Endothelial cell of umbilical vein (primary cell): ENCODE results near the gene AOC1.

Experiments used
- CTCF ChIP-seq, 2 donors: IDR thresholded peaks; 1 replicate in 1 of 2; 2 replicates in 1 of 2; pipeline ENCODE4 v1.5.1; 2011; ENCODE audit warnings: low read length in 2 of 2, mild to moderate bottlenecking in 2 of 2, moderate library complexity in 2 of 2, control low read depth in 1 of 2, inconsistent platforms in 1 of 2, low read depth in 1 of 2; ENCODE audit not compliant: insufficient read depth in 1 of 2; ENCODE audit errors: extremely low read depth in 1 of 2
- EZH2 ChIP-seq: IDR thresholded peaks from 2 replicates; pipeline ENCODE4 v1.6.1; 2012; ENCODE audit warnings: borderline replicate concordance, low read depth, mild to moderate bottlenecking, moderate library complexity, low read length, inconsistent platforms; ENCODE audit not compliant: severe bottlenecking
- FOS ChIP-seq: IDR thresholded peaks from 2 replicates; pipeline ENCODE4 v1.6.1; 2011; ENCODE audit warnings: mild to moderate bottlenecking, low read length, moderate library complexity, borderline replicate concordance; ENCODE audit not compliant: insufficient read depth
- JUN ChIP-seq: IDR thresholded peaks from 2 replicates; pipeline ENCODE4 v1.6.1; 2011; ENCODE audit warnings: borderline replicate concordance, low read depth; ENCODE audit not compliant: insufficient read length, insufficient read depth
- MAX ChIP-seq: IDR thresholded peaks from 2 replicates; pipeline ENCODE4 v1.6.1; 2011; ENCODE audit not compliant: insufficient read depth, insufficient read length
- MYC ChIP-seq: IDR thresholded peaks from one replicate; pipeline ENCODE4 v1.6.1; 2011; ENCODE audit warnings: mild to moderate bottlenecking, low read depth, low read length
- POLR2A ChIP-seq: IDR thresholded peaks from 2 replicates; pipeline ENCODE4 v1.6.1; 2012; ENCODE audit warnings: low read depth, mild to moderate bottlenecking, control low read depth, low read length
- POLR2AphosphoS5 ChIP-seq: IDR thresholded peaks from 2 replicates; pipeline ENCODE4 v1.6.1; 2012; ENCODE audit warnings: low read depth, mild to moderate bottlenecking, control low read depth, low read length, moderate library complexity; ENCODE audit not compliant: insufficient read depth

- TF ChIP-seq CTCF (IDR thresholded peaks at IDR 0.05; ENCODE audit: extremely low read depth in 1 of 2, insufficient read depth in 1 of 2, low read depth in 1 of 2, low read length in 2 of 2) (no peak), POLR2A (no peak), MAX (no peak), EZH2 (no peak), MYC (no peak), POLR2AphosphoS5 (no peak), FOS (no peak), JUN (no peak)
Observed at GRCh38 chr7:150857276-150858055, 5.1 kb downstream of the AOC1 start.
